Measurements from ENCODE around the gene MICB. TPM values are rescaled to one million over a fixed set of nuclear protein-coding genes. Genes with fewer than 3 reads are reported as not detected.

Gene MICB
- total and polyA plus RNA-seq, 2 of the 8 experiments (the other 6 are each of a cell fraction or from before 2014, with no cell fraction given), result 16.2 to 25.3 TPM

GRCh38 chr6:31483392-31483791 lies 14.6 kb upstream of the MICB start:
- H2AFZ ChIP-seq (ENCODE audit: low read length), result no peak overlapping the region
- H3K79me1 ChIP-seq (ENCODE audit: low read depth, low read length), result no peaks in the 10 kb centered on the region
- no peak overlapping the region for H3K56ac ChIP-seq (replicated peaks; ENCODE audit: insufficient read length, low read depth, low read length)
- H2BK15ac ChIP-seq (ENCODE audit: low read length), result no peak overlapping the region
- H3K27me3 ChIP-seq (replicated peaks in 1 of 4; ENCODE audit: control insufficient read depth in 3 of 4, extremely low read depth in 1 of 4, insufficient read depth in 3 of 4, low read length in 3 of 4), result no peaks in the 10 kb centered on the region; a peak in 1 of 7 replicates
- H2AK5ac ChIP-seq (ENCODE audit: low read depth, low read length), result no peak overlapping the region
- no peak overlapping the region for H3K18ac ChIP-seq (ENCODE audit: extremely low read depth, low read length)
- H3K4me2 ChIP-seq (ENCODE audit: insufficient read depth in 1 of 2, low read depth in 2 of 2, low read length in 2 of 2), result no peak overlapping the region
- ChIA-PET POLR2A (ENCODE audit: partially characterized antibody) (interaction anchor here (1.0 kb wide), 1 partner anchor 14 kb away, joined by 3 read pairs; the partner anchor contains the start of gene MICB), CTCF (ENCODE audit: partially characterized antibody) (interaction anchor here (0.9 to 2.2 kb wide), 5 partner anchors 9 to 115 kb away, joined by 3 to 10 read pairs (median 3); no protein-coding TSS in a partner anchor)
- no peak overlapping the region for H4K91ac ChIP-seq (replicated peaks; ENCODE audit: insufficient read length, low read length)
- no peak overlapping the region for H3K14ac ChIP-seq (ENCODE audit: insufficient read length)
- no peak overlapping the region for H4K8ac ChIP-seq (ENCODE audit: extremely low read depth, insufficient read depth, low read length)
- no peaks in the 10 kb centered on the region for H3K9me3 ChIP-seq (ENCODE audit: insufficient read depth in 2 of 2, low read depth in 1 of 2, low read length in 1 of 2)
- no peak overlapping the region for H3K23ac ChIP-seq (ENCODE audit: insufficient read length)
- H3K4me3 ChIP-seq (ENCODE audit: extremely low read depth in 1 of 4, insufficient read depth in 2 of 4, low read depth in 3 of 4, low read length in 4 of 4), result no peak overlapping the region
- no peak overlapping the region for H2BK20ac ChIP-seq (ENCODE audit: low read length)
- H3K27ac ChIP-seq (ENCODE audit: low read depth, low read length), result no peak overlapping the region
- H2BK120ac ChIP-seq (replicated peaks; ENCODE audit: low read depth, low read length), result no peak overlapping the region
- H3K9ac ChIP-seq (replicated peaks in 1 of 4; ENCODE audit: extremely low read depth in 1 of 4, low read depth in 3 of 4, low read length in 3 of 4), result no peak overlapping the region
- no peak overlapping the region for H4K5ac ChIP-seq (ENCODE audit: insufficient read length, low read depth, low read length)
- DNase-seq (ENCODE audit: low read depth in 1 of 2, low spot score in 2 of 2) (no peak), FAIRE-seq (no peak)
- H3K23me2 ChIP-seq (ENCODE audit: low read depth, low read length), result no peaks in the 10 kb centered on the region
- H2BK12ac ChIP-seq (ENCODE audit: low read depth, low read length), result no peak overlapping the region
- H3K79me2 ChIP-seq (ENCODE audit: control insufficient read depth in 1 of 2, insufficient read depth in 2 of 2, low read length in 2 of 2), result no peaks in the 10 kb centered on the region
- H3K4ac ChIP-seq (replicated peaks; ENCODE audit: insufficient read length, low read depth, low read length), result no peak overlapping the region
- no peaks in the 10 kb centered on the region for H4K20me1 ChIP-seq (replicated peaks in 1 of 2; ENCODE audit: control insufficient read depth in 1 of 2, insufficient read depth in 2 of 2, low read length in 2 of 2)
- no peaks in the 10 kb centered on the region for H3K36me3 ChIP-seq (ENCODE audit: control insufficient read depth in 2 of 4, insufficient read depth in 4 of 4, low read length in 3 of 4)
- no peak overlapping the region for H2BK5ac ChIP-seq (ENCODE audit: low read depth, low read length)
- 63% methylated on average over 2 of the region's 2 CpGs; no CpG with 5 or more reads in 1 of the 2 experiments for WGBS, 2 experiments (ENCODE audit: extremely low coverage in 1 of 2, insufficient coverage in 1 of 2, insufficient read length in 1 of 2, insufficient replicate concordance in 2 of 2, low coverage in 1 of 2, low lambda C conversion rate in 2 of 2, missing lambda C conversion rate in 1 of 2)
- no peaks in the 10 kb centered on the region for H3K4me1 ChIP-seq (replicated peaks in 1 of 4; ENCODE audit: control insufficient read depth in 3 of 4, insufficient read depth in 4 of 4, low read length in 3 of 4)
- TF ChIP-seq FOSL1 (IDR thresholded peaks at IDR 0.05; ENCODE audit: insufficient read depth, low read depth, low read length) (no peak), CHD2 (IDR thresholded peaks at IDR 0.05; ENCODE audit: low read length) (no peak), CTCF (IDR thresholded peaks at IDR 0.05; ENCODE audit: control extremely low read depth in 1 of 3, insufficient read depth in 1 of 3, low read depth in 1 of 3, low read length in 3 of 3) (no peak), SRF (IDR thresholded peaks at IDR 0.05; ENCODE audit: low read depth, low read length) (no peak), GTF2F1 (IDR thresholded peaks at IDR 0.05; ENCODE audit: borderline replicate concordance, low read depth, low read length) (no peak), TEAD4 (IDR thresholded peaks at IDR 0.05; ENCODE audit: low read depth, low read length) (no peak), GABPA (IDR thresholded peaks at IDR 0.05; ENCODE audit: borderline replicate concordance, insufficient read depth, low read length) (no peak), RFX5 (IDR thresholded peaks at IDR 0.05; ENCODE audit: borderline replicate concordance, low read depth, low read length) (no peak), KDM5A (IDR thresholded peaks at IDR 0.05; ENCODE audit: low read length) (no peak), CTBP2 (IDR thresholded peaks at IDR 0.05; ENCODE audit: borderline replicate concordance, insufficient read depth, insufficient read length, low read length) (no peak), RNF2 (IDR thresholded peaks at IDR 0.05; ENCODE audit: borderline replicate concordance, low read depth, low read length, missing control alignments, poor library complexity, severe bottlenecking) (no peak)
